K562 (cell line): Measurements from ENCODE around the gene PXMP2. TPM values are rescaled to one million over a fixed set of nuclear protein-coding genes. Genes with fewer than 3 reads are reported as not detected.
A peak's percentile ranks its signal among the peaks of the same experiment; 100 is the strongest.

ENCODE experiments used
- GABPA ChIP-seq: fragments of 200-800 bp; sonication (Bioruptor generic); conservative IDR thresholded peaks from 2 replicates; pipeline ENCODE4 v1.6.1; 2016; ENCODE audit warnings: low read depth, missing genetic modification characterization, missing compliant biosample characterization
- MEF2A ChIP-seq: IDR thresholded peaks from 2 replicates; pipeline ENCODE4 v1.6.1; 2011; ENCODE audit warnings: low read depth, mild to moderate bottlenecking, low read length, moderate library complexity; ENCODE audit not compliant: control insufficient read depth
- MYC ChIP-seq, 2 experiments: fragments of 250-450 bp in 1 of 2; sonication (Bioruptor Pico) in 1 of 2; IDR thresholded peaks; 2 replicates each; pipeline versions ENCODE4 v1.5.1 to v1.6.1; 2012 to 2021; ENCODE audit warnings: low read depth in 2 of 2, borderline replicate concordance in 1 of 2, improper control_type of control experiment in 1 of 2, low read length in 1 of 2, mild to moderate bottlenecking in 1 of 2, moderate library complexity in 1 of 2
- NRF1 ChIP-seq, 2 experiments: fragments of 450-650 bp; IDR thresholded peaks in 1 of 2; conservative IDR thresholded peaks in 1 of 2; 2 replicates each; pipeline ENCODE4 v1.6.1; 2014; ENCODE audit warnings: mild to moderate bottlenecking in 2 of 2
- POLR2AphosphoS5 ChIP-seq: IDR thresholded peaks from 2 replicates; pipeline ENCODE4 v1.6.1; 2011; ENCODE audit warnings: mild to moderate bottlenecking, low read depth, low read length, moderate library complexity; ENCODE audit not compliant: control insufficient read depth, insufficient read depth
- POLR2G ChIP-seq: fragments of 200-400 bp; formaldehyde crosslinking; IDR thresholded peaks from 2 replicates; pipeline ENCODE4 v1.6.1; 2017; ENCODE audit warnings: low read depth, mild to moderate bottlenecking, antibody characterized with exemption, low read length, moderate library complexity
- SIN3B ChIP-seq: fragments of 450-650 bp; IDR thresholded peaks from 2 replicates; pipeline ENCODE4 v1.6.1; 2017; ENCODE audit warnings: low read depth, mild to moderate bottlenecking, moderate library complexity
- THAP7 ChIP-seq: fragments of 250-450 bp; sonication (Bioruptor Pico); IDR thresholded peaks from 2 replicates; pipeline ENCODE4 v1.5.0; 2021
- TRIM24 ChIP-seq, 2 experiments: fragments of 450-650 bp; IDR thresholded peaks; 2 replicates each; pipeline ENCODE4 v1.6.1; 2016
- ZNF764 ChIP-seq: fragments of 250-450 bp; sonication (Bioruptor Pico); IDR thresholded peaks from 2 replicates; pipeline ENCODE4 v1.4.0; 2020; ENCODE audit warnings: low read depth, mild to moderate bottlenecking, moderate library complexity
- ZNF785 ChIP-seq: fragments of 250-450 bp; sonication (Bioruptor Pico); IDR thresholded peaks from 2 replicates; pipeline ENCODE4 v1.4.0; 2020; ENCODE audit warnings: mild to moderate bottlenecking
- polyA plus RNA-seq, 8 experiments: library from polyadenylated mRNA; depleted of rRNA in 4 of 8; stranded (reverse) in 5 of 8; unstranded in 3 of 8; fragments of >200 nt; fragmentation: Nextera tagmentation in 2 of 8; fragmentation: Illumina TruSeq in 1 of 8; extraction: Ambion mirVana in 2 of 8; extraction: Trizol in 1 of 8; gene quantifications; 2 replicates each; pipeline versions ENCODE4 v1.2.1 to v1.2.3, GENCODE V29; 2011 to 2014; ENCODE audit warnings: inconsistent platforms in 1 of 8, missing spikeins in 1 of 8
- total RNA-seq, 7 experiments: library from RNA; depleted of rRNA in 6 of 7; stranded (reverse); fragments of >200 nt in 6 of 7; fragmentation: Illumina TruSeq in 2 of 7; extraction: Trizol in 2 of 7; gene quantifications; 2 replicates each; pipeline versions ENCODE4 v1.2.1 to v1.2.3, GENCODE V29; 2011 to 2021; ENCODE audit warnings: low replicate concordance in 1 of 7

Gene PXMP2
- total and polyA plus RNA-seq, 9 of the 15 experiments (the other 6 are each of a cell fraction or from before 2014, with no cell fraction given) = 3.0 to 66.1 (median 44.7) TPM

- peak; percentile 75 to 78; a peak in 3 of 4 replicates for TF ChIP-seq NRF1 (conservative IDR thresholded peaks at IDR 0.05 in 1 of 2, IDR thresholded peaks at IDR 0.05 in 1 of 2)
- peak; percentile 73 for TF ChIP-seq GABPA (tag)
- TF ChIP-seq ZNF785 (CRISPR knock-in tag) = no peak
- TF ChIP-seq THAP7 (CRISPR knock-in tag) = no peak
- peak; percentile 56; the same call in 1 of the 2 replicates for TF ChIP-seq SIN3B
- TF ChIP-seq POLR2AphosphoS5 = peak; percentile 86
- TF ChIP-seq MEF2A = 0 out of 2 replicates have a peak, but pooled peaks have one; percentile 7
- TF ChIP-seq TRIM24 (IDR thresholded peaks at IDR 0.05) = 0 out of 4 replicates have a peak, but pooled peaks of 1 of the 2 experiments have one; percentile 33
- peak; percentile 98 for TF ChIP-seq POLR2G
- TF ChIP-seq MYC (IDR thresholded peaks at IDR 0.05; ENCODE audit: low read depth, low read length) = peak; percentile 81
- TF ChIP-seq MYC (CRISPR knock-in tag; IDR thresholded peaks at IDR 0.05; ENCODE audit: borderline replicate concordance, low read depth) = no peak
- no peak for TF ChIP-seq ZNF764
These were observed at the start of gene PXMP2, which contains the start of gene POLE (continued) for GRCh38 chr12:132687211-132688164.
